ENCODE results near the gene DPF3. TPM values are rescaled to one million over a fixed set of nuclear protein-coding genes. Genes with fewer than 3 reads are reported as not detected.

Gene DPF3
- total RNA-seq, 1 donor from 2014 or later, result 0.86 TPM

DNA sequence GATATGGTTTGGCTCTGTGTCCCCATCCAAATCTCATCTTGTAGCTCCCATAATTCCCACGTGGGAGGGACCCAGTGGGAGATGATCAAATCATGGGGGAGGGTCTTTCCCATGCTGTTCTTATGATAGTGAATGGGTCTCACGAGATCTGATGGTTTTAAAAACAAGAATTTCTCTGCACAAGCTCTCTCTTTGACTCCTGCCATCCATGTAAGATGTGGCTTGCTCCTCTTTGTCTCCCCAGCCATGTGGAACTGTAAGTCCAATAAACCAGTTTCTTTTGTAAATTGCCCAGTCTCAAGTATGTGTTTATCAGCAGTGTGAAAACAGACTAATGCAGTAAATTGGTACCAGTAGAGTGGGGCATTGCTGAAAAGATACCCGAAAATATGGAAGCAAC is 146.2 kb downstream of the DPF3 start:
- TF ChIP-seq, protein P1, sequence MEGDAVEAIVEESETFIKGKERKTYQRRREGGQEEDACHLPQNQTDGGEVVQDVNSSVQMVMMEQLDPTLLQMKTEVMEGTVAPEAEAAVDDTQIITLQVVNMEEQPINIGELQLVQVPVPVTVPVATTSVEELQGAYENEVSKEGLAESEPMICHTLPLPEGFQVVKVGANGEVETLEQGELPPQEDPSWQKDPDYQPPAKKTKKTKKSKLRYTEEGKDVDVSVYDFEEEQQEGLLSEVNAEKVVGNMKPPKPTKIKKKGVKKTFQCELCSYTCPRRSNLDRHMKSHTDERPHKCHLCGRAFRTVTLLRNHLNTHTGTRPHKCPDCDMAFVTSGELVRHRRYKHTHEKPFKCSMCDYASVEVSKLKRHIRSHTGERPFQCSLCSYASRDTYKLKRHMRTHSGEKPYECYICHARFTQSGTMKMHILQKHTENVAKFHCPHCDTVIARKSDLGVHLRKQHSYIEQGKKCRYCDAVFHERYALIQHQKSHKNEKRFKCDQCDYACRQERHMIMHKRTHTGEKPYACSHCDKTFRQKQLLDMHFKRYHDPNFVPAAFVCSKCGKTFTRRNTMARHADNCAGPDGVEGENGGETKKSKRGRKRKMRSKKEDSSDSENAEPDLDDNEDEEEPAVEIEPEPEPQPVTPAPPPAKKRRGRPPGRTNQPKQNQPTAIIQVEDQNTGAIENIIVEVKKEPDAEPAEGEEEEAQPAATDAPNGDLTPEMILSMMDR (conservative IDR thresholded peaks at IDR 0.05; ENCODE audit: low read depth, low read length), result no peak
- H3K4me3 ChIP-seq (ENCODE audit: low read depth, low read length), result no peak overlapping the region
- no peak for DNase-seq (ENCODE audit: low read depth)

DNA sequence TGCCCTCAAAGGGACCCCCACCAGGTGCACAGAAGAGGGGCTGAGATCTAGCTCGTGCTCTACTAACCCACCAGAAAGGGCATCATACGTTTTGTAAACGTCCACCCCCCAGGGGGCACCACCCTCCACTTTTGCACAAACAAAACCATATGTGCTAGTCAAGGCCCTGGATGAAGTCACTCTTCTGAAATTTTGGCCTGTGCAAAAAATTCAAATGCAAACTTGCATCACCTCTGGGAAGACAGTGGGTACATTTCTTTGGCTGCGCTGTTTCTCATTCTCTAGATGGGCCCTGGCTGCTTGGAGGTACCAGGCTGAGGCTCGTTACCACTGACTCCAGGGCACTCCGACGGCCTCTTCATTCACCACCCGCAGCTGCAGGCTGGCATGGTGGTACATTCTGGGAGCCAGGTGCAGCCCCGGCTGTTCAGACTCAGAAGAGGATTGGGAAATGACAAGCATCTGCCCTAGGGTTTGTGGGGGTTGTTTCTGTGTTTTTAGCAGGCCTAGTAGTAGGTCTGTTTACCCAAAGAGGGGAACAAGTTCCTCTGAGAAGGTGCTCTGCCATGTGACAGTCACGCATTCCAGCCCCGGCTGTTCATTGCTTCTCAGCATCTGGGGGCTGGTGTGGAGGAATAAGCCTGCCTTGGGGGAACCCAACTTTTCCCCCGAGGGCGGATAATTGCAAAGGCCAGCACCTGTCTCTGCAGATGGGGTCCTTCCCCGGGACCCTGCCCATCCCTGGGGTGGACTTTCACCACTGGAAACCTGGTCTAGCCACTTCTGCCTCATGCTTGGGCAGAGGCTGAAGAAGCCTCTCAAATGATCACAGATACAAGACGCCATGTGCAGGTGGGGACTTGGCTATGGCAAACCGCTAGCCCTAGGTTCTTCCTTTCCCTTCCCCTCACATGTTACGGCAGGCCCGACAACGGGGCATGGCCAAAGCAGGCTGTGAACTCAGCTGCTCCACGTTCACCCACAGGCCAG is 147.6 kb downstream of the DPF3 start:
- TF ChIP-seq, protein P1 (conservative IDR thresholded peaks at IDR 0.05; ENCODE audit: low read depth, low read length), result peak; percentile 5
- no peak overlapping the region for H3K4me3 ChIP-seq (ENCODE audit: low read depth, low read length)
- DNase-seq (ENCODE audit: low read depth), result no peak

DNA sequence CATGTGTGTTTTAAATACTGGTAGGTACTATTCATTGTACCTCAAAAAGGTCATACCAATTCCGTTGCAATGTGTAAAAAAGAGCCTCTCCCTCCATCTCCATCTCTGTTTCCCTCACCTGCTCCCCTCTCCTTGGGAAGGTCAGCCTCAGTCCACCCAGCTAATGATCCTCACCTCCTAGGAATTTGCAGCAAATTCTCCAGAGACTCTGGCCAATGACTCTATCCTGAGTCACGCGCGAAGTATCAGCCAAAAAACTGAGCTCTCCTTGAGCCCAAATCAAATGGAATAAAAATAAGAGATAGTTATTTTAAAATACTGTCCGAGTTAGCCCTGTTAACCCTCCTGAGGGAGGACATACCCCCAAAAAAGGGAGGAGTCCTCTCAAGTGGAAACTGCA is 148.4 kb downstream of the DPF3 start:
- DNase-seq (ENCODE audit: low read depth), result no peak
- TF ChIP-seq, protein P1 (conservative IDR thresholded peaks at IDR 0.05; ENCODE audit: low read depth, low read length), result no peak
- H3K4me3 ChIP-seq (ENCODE audit: low read depth, low read length), result no peak overlapping the region

DNA sequence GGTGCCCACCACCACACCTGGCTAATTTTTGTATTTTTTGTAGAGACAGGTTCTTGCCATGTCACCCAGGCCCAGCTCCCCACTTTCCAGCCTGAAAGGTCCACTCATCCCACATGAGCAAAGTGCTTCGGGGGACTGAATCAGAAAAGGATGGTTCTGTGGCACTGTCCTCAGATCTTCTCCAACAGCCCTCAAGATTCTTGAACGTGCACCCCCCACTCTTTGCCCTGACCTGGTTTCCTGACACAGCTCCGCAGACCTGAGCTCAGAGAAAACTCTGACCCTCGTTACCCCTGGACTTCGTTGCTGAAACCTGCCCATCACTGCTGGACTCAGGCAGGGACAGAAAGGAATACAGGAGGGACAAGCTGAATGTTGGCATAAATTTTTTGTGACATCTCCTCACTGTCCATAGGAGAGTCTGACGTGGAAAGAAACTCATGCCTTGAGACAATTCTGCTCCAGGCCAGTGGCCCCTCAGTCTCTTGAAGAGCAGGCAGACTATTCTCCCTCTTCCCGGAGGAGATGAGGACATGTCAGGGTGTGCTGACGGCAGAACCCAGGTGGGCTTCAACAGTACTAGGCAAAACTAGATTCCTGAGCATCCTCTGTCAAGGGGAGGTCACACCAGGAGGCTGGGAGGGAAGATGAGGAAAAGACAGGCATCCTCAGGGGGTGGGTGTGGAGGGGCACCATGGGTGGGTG is 149.3 kb downstream of the DPF3 start:
- DNase-seq (ENCODE audit: low read depth), result no peak
- TF ChIP-seq, protein P1 (conservative IDR thresholded peaks at IDR 0.05; ENCODE audit: low read depth, low read length), result no peak
- no peak overlapping the region for H3K4me3 ChIP-seq (ENCODE audit: low read depth, low read length)

DNA sequence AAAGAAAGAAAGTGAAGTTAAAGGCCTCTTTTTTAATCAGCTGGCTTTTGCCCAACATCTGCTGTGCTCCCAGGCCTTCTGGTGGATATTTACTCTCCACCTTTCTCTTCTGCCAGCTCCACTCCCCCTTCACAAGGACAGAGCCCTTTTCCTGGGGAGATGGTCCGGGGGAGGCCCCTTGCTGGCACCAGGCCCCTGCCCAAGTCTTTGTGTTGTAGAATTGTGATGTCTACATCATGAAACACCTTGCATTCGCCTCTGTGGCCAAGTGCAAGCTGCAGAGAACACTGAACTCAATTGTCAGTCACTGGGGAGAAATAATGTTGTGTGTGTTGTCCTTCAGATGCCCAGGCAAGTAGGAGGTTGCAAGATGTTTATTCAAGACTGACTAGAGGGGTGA is 150.3 kb downstream of the DPF3 start:
- no peak for DNase-seq (ENCODE audit: low read depth)
- no peak overlapping the region for H3K4me3 ChIP-seq (ENCODE audit: low read depth, low read length)
- TF ChIP-seq, protein P1 (conservative IDR thresholded peaks at IDR 0.05; ENCODE audit: low read depth, low read length), result no peak

DNA sequence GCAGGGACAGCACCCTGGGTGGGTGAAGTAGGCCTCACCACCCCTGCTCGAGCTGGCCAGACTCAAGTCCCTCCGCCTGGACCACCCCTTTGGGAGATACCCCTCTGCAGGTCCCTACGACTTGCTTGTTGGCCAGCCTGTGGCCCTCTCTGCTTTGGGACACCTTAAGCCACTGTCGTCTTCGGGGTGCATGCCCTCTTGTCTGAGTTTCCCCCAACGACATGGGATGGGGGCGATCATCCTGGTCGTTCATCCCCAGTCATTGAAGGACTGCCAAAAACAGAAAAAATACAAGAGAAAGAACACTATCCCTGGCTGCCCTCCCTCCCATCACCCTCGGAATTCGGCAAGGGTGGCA is 151.1 kb downstream of the DPF3 start:
- TF ChIP-seq, protein P1 (conservative IDR thresholded peaks at IDR 0.05; ENCODE audit: low read depth, low read length), result no peak
- DNase-seq (ENCODE audit: low read depth), result no peak
- H3K4me3 ChIP-seq (ENCODE audit: low read depth, low read length), result no peak overlapping the region

Data from epithelial cell of proximal tubule (primary cell).